Osteocyte (in vitro differentiated cells): ENCODE data around the gene TFR2. TPM values are rescaled to one million over a fixed set of nuclear protein-coding genes. Genes with fewer than 3 reads are reported as not detected.
A peak's percentile ranks its signal among the peaks of the same experiment; 100 is the strongest.

Experiments
- DNase-seq: peaks from one replicate; pipeline ENCODE4 v3.0.0; 2021; ENCODE audit warnings: mixed read lengths; ENCODE audit not compliant: unreplicated experiment; ENCODE audit errors: extremely low spot score
- H3K27ac Mint-ChIP-seq: one replicate; pipeline ENCODE4 v1.8.0; 2021; ENCODE audit warnings: mild to moderate bottlenecking, mixed read lengths; ENCODE audit not compliant: unreplicated experiment
- H3K27me3 Mint-ChIP-seq: one replicate; pipeline ENCODE4 v1.8.0; 2021; ENCODE audit warnings: mixed read lengths; ENCODE audit not compliant: unreplicated experiment
- H3K36me3 Mint-ChIP-seq: one replicate; pipeline ENCODE4 v1.8.0; 2021; ENCODE audit warnings: mixed read lengths; ENCODE audit not compliant: unreplicated experiment
- H3K4me1 Mint-ChIP-seq: one replicate; pipeline ENCODE4 v1.8.0; 2021; ENCODE audit warnings: mixed read lengths; ENCODE audit not compliant: unreplicated experiment
- H3K4me3 Mint-ChIP-seq: one replicate; pipeline ENCODE4 v1.8.0; 2021; ENCODE audit warnings: mild to moderate bottlenecking, moderate library complexity, mixed read lengths; ENCODE audit not compliant: unreplicated experiment
- H3K9me3 Mint-ChIP-seq: one replicate; pipeline ENCODE4 v1.8.0; 2021; ENCODE audit warnings: mixed read lengths; ENCODE audit not compliant: unreplicated experiment
- total RNA-seq: library from RNA; stranded (reverse); gene quantifications from 2 replicates; pipeline ENCODE4 v1.2.1, GENCODE V29; 2021
- TF ChIP-seq, protein P1 (sequence below): fragments of 200-600 bp; sonication (generic); IDR thresholded peaks from 2 replicates; pipeline ENCODE4 v1.5.0; 2021; ENCODE audit warnings: antibody characterized with exemption, mild to moderate bottlenecking, moderate library complexity

TFR2 gene
- total RNA-seq, 1 donor from 2014 or later, result 0.19 TPM

DNA sequence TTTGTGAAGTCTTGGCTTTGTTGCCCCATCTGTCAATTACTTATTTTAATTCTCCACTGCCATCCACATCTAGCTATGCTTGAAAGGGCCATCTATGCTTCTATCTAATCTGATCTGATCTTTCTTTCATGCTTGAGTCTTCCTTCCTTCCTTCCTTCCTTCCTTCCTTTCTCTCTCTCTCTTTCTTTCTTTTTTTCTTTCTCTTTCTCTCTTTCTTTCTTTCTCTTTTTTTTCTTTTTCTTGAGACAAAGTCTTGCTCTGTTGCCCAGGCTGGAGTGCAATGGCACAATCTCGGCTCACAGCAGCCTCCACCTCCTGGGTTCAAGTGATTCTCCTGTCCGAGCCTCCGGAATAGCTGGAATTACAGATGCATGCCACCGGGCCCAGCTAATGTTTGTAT, 11.3 kb downstream of the TFR2 start:
- Mint-ChIP-seq H3K4me1 (peaks cover 10% of the 10 kb centered on the region), H3K9me3 (no peaks in the 10 kb centered on the region), H3K27me3 (peaks cover 6% of the 10 kb centered on the region)

DNA sequence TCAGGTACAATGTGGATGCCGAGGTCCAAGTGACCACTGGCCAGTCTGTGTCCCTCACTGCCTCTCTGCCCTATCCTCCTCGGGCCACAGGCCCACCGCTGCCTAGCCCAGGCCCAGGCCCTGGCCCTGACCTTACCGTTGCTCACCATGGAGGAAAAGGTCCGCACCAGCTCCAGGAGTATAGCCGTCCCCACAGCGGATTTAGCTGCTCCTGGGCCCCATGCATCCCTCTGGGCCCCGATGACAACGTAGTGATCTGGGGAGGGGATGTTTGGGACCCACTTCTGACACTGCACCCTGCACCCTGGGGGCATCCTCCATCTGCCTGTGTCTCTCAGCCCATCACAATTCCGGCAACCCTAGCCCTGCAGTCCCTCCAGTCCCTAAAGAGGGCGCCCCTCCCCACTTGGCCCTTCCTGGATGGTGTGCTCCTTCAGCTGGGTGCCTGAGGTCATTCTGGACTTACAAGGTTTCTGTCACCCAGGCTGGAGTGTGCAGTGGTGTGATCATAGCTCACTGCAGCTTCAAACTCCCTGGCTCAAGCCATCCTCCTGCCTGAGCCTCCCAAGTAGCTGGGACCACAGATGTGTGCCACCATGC, 12.1 kb downstream of the TFR2 start:
- Mint-ChIP-seq H3K4me3 (no peak overlapping the region), H3K36me3 (no peaks in the 10 kb centered on the region), H3K27me3 (peaks cover 2% of the 10 kb centered on the region), H3K4me1 (peaks cover 11% of the 10 kb centered on the region), H3K9me3 (no peaks in the 10 kb centered on the region), H3K27ac (no peak overlapping the region)
- TF ChIP-seq, protein P1, sequence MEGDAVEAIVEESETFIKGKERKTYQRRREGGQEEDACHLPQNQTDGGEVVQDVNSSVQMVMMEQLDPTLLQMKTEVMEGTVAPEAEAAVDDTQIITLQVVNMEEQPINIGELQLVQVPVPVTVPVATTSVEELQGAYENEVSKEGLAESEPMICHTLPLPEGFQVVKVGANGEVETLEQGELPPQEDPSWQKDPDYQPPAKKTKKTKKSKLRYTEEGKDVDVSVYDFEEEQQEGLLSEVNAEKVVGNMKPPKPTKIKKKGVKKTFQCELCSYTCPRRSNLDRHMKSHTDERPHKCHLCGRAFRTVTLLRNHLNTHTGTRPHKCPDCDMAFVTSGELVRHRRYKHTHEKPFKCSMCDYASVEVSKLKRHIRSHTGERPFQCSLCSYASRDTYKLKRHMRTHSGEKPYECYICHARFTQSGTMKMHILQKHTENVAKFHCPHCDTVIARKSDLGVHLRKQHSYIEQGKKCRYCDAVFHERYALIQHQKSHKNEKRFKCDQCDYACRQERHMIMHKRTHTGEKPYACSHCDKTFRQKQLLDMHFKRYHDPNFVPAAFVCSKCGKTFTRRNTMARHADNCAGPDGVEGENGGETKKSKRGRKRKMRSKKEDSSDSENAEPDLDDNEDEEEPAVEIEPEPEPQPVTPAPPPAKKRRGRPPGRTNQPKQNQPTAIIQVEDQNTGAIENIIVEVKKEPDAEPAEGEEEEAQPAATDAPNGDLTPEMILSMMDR, result peak; percentile 36
- DNase-seq, result no peak

More for the DNA sequence above, 11.3 kb downstream of the TFR2 start:
- TF ChIP-seq, protein P1, result no peak
- no peak for DNase-seq
- H3K4me3 Mint-ChIP-seq, result no peak overlapping the region
- no peak overlapping the region for H3K27ac Mint-ChIP-seq
- H3K36me3 Mint-ChIP-seq, result no peaks in the 10 kb centered on the region

DNA sequence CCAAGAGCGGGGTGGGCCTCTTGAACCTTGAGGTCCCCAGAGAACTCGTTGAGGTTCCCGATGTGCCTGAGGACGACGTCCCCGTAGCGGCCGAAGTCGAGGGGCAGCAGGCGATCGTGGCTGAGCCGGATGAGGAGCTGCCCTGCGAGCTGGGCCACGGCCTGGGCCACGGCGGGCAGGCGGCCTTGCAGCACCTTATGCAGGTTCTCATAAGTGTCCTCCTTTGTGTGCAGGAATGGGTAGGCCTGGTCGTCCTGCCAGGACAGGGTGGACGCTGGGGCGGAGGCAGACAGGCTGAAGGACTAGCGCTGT, 14.2 kb downstream of the TFR2 start:
- no peak overlapping the region for H3K4me3 Mint-ChIP-seq
- TF ChIP-seq, protein P1, result no peak
- H3K27me3 Mint-ChIP-seq, result no peaks in the 10 kb centered on the region
- H3K27ac Mint-ChIP-seq, result no peak overlapping the region
- no peaks in the 10 kb centered on the region for H3K9me3 Mint-ChIP-seq
- no peak for DNase-seq
- peaks cover 12% of the 10 kb centered on the region for H3K4me1 Mint-ChIP-seq
- H3K36me3 Mint-ChIP-seq, result no peaks in the 10 kb centered on the region

DNA sequence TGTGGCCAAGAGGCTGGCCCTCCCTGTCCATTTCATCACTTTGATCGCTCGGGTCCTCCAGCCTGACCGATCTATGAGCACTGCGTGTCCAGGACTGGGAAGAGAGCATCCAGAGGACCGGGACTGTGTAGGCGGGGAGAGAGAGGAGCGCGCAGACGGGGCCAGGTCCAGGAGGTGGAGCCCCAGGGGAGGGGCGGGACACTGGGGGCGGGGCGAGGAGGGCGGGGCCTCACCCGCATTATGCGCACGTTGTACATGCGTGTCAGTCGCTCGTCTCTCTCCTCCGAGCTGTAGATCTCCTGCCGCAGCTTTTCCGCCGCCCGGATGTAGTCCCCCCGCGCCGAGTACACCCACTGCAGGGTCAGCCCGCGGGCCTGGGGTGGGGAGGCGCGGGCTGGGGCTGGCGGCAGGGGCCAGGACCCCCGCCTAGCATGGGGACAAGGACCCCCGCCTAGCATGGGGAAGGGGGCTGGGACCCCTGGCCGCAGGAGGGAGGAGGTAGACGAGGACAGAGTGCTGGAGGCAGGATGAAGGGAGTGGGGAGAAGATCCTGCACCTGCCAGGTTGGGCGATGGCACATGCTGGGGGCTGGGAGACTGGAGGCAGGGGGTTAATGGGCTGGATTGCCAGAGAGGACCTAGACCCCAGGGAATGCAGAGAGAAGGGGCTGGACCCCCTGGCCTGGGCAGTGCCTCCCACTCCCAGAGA, 14.7 kb downstream of the TFR2 start:
- no peaks in the 10 kb centered on the region for H3K36me3 Mint-ChIP-seq
- TF ChIP-seq, protein P1, result no peak
- H3K27ac Mint-ChIP-seq, result no peak overlapping the region

DNA sequence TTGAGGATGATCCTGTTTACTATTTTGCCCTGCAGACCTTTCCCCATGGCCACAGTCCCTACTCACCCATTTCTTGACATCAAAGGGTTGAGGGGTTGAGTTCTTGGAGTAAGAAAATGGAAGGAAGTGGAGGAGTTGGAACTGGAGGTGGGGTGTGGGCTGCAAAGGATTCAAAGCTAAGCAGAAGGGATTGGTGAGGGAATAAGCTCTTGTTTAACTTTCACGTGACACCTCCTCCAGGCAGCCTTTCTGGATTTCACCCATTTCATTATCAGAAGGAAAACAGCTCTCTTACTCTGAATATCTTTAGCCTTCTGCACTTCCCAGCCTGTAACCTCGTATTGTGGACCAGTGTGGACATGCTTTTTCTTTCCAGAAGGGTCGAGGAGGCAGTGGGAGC, 15.3 kb downstream of the TFR2 start:
- no peak for DNase-seq
- TF ChIP-seq, protein P1, result no peak
- H3K4me3 Mint-ChIP-seq, result peak overlapping the region; percentile 67
- peaks cover 12% of the 10 kb centered on the region for H3K4me1 Mint-ChIP-seq
- H3K36me3 Mint-ChIP-seq, result no peaks in the 10 kb centered on the region
- H3K27ac Mint-ChIP-seq, result no peak overlapping the region
- H3K27me3 Mint-ChIP-seq, result no peaks in the 10 kb centered on the region
- no peaks in the 10 kb centered on the region for H3K9me3 Mint-ChIP-seq

More for the DNA sequence above, 14.7 kb downstream of the TFR2 start:
- peaks cover 12% of the 10 kb centered on the region for H3K4me1 Mint-ChIP-seq
- no peaks in the 10 kb centered on the region for H3K27me3 Mint-ChIP-seq
- peak overlapping the region; percentile 67 for H3K4me3 Mint-ChIP-seq
- no peaks in the 10 kb centered on the region for H3K9me3 Mint-ChIP-seq
- no peak for DNase-seq
